ENCODE data around the gene HAUS6. TPM values are rescaled to one million over a fixed set of nuclear protein-coding genes. Genes with fewer than 3 reads are reported as not detected.

Gene HAUS6
- total RNA-seq, 2 experiments from 2014 or later = 30.7 to 32.7 TPM

- CTCF ChIA-PET = interaction anchor here (1.1 to 1.7 kb wide), 2 partner anchors 11 to 16 kb away, joined by 3 read pairs; no protein-coding TSS in a partner anchor
- Mint-ChIP-seq H3K4me1 (no peaks in the 10 kb centered on the region), H3K36me3 (no peaks in the 10 kb centered on the region), H3K9me3 (ENCODE audit: low read depth) (no peaks in the 10 kb centered on the region), H3K27me3 (peaks cover 9% of the 10 kb centered on the region), H3K4me3 (no peak overlapping the region), H3K27ac (no peak overlapping the region)
- ATAC-seq (no peak), DNase-seq (no peak)
These were observed 93.2 kb downstream of the HAUS6 start for GRCh38 chr9:19009391-19009965.

Other genes with a start within 250 kb of the HAUS6 start
- under 1 TPM in 1 of 2 experiments, not detected in 1; 0.12 TPM for gene SAXO1, start 69.7 kb downstream of the HAUS6 start, total RNA-seq
- gene RRAGA, start 53.5 kb downstream of the HAUS6 start, total RNA-seq = 10 to 100 TPM; 43.5 to 49.7 TPM
- gene PLIN2, start 24.6 kb upstream of the HAUS6 start, total RNA-seq = 10 to 100 TPM; 48.3 to 53.2 TPM
- 10 to 100 TPM; 28.8 to 38.6 TPM for gene DENND4C, start 127.8 kb upstream of the HAUS6 start, total RNA-seq

Measured in activated CD8-positive, alpha-beta memory T cell treated with anti-CD3 and anti-CD28 coated beads, Interleukin-2, amount 10 ng/mL, durations not matched to agents 7 days and 5 days (primary cell).